Suppressor macrophage treated with lipopolysaccharide for 1 hour (primary cell): ENCODE data around the gene DNAJC6.
A peak's percentile ranks its signal among the peaks of the same experiment; 100 is the strongest.
"Not testable (repeated sequence)": the region's sequence is repeated elsewhere in the genome, so short reads cannot be mapped to it uniquely, and the experiment has no call there.

Source experiments
- DNase-seq, 3 donors: peaks; one replicate each; pipeline ENCODE4 v3.0.0-alpha.2; 2020 to 2022

DNAJC6 gene

GRCh38 chr1:65434255-65434654 lies 124.9 kb downstream of the DNAJC6 start:
- DNase-seq: no peak

GRCh38 chr1:65434760-65435159 lies 125.4 kb downstream of the DNAJC6 start:
- no peak for DNase-seq

- DNase-seq: no peak
These were observed 126.6 kb downstream of the DNAJC6 start for GRCh38 chr1:65435987-65436386.

GRCh38 chr1:65437616-65438015 lies 128.3 kb downstream of the DNAJC6 start:
- DNase-seq: no peak

- DNase-seq: no peak
These were observed 131.1 kb downstream of the DNAJC6 start for GRCh38 chr1:65440322-65440900.

- no peak for DNase-seq
These were observed 131.6 kb downstream of the DNAJC6 start for GRCh38 chr1:65440915-65441314.

- no peak for DNase-seq
These were observed 132.1 kb downstream of the DNAJC6 start for GRCh38 chr1:65441464-65441863.

GRCh38 chr1:65442442-65442841 lies 133.1 kb downstream of the DNAJC6 start:
- no peak for DNase-seq

- DNase-seq: no peak
These were observed 134.3 kb downstream of the DNAJC6 start for GRCh38 chr1:65443647-65444046.

- DNase-seq: no peak
These were observed 134.8 kb downstream of the DNAJC6 start for GRCh38 chr1:65444128-65444640.

GRCh38 chr1:65445837-65446236 lies 136.5 kb downstream of the DNAJC6 start:
- DNase-seq: no peak

- DNase-seq: no peak
These were observed 140.0 kb downstream of the DNAJC6 start for GRCh38 chr1:65449214-65449823.

GRCh38 chr1:65455678-65456077 lies 146.3 kb downstream of the DNAJC6 start:
- not testable (repeated sequence) for DNase-seq

GRCh38 chr1:65456481-65456880 lies 147.1 kb downstream of the DNAJC6 start:
- no peak for DNase-seq

GRCh38 chr1:65457868-65458267 lies 148.5 kb downstream of the DNAJC6 start:
- DNase-seq: no peak

GRCh38 chr1:65458730-65459396 lies 149.5 kb downstream of the DNAJC6 start:
- DNase-seq: no peak

- peak; percentile 50 to 60 (median 53) for DNase-seq
These were observed 150.0 kb downstream of the DNAJC6 start for GRCh38 chr1:65459397-65459768.
